ENCODE measurements around the gene SERINC3.
A peak's percentile ranks its signal among the peaks of the same experiment; 100 is the strongest.
"Not testable (repeated sequence)": the region's sequence is repeated elsewhere in the genome, so short reads cannot be mapped to it uniquely, and the experiment has no call there.

SERINC3 gene

DNA sequence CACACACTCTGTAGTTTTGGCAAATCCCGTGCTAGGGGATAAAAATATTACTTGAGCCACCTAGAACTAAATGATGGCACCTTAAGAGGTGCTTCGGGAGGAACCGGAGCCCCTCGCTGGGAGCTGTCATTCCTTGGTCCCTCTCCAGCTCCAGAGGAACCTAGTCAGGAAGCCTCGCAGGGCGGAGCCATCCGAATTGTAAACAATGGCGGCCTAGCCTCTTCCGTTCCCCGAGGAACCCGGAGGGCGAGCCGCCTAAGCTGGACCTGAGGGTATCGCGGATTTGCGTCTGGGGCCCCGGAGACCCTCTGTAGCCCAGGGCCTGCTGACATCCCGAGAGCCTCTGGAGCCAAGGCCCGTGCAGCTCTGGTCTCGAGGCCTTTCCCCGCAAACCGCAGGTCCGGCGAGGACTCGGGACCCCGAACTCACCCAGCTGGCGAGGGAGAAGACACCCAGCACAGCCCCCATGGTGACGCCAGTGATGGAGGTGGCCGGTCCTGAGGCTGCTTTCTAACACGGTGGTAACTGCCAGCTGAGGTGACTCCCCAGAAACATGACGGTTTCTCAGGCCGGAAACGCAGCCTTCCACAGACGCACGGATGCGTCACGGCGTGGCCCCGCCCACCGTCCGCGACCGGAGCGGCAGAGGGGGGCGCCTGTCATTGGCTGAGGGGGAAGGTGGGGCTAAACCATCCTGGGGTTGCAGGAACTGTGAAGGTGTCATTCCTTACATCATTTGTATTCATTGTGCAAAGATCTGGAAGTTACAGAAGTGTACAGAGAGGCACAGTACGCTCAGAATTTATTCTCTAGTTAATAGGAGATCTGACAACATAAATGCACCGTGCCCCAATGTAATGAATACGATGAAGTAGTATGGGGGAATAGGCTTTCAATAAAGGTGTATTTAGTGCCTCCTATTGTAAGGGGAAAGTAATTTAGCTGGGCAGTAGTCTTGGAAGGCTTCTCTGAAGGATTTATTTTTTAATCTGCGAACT, at the start of gene SERINC3:
Gene SERINC3 (minus strand): TSS at position 587 of the 998 bp plus-strand sequence. CDS start 119 bp downstream, at position 468.
- DNase-seq, result peak; percentile 81

DNA sequence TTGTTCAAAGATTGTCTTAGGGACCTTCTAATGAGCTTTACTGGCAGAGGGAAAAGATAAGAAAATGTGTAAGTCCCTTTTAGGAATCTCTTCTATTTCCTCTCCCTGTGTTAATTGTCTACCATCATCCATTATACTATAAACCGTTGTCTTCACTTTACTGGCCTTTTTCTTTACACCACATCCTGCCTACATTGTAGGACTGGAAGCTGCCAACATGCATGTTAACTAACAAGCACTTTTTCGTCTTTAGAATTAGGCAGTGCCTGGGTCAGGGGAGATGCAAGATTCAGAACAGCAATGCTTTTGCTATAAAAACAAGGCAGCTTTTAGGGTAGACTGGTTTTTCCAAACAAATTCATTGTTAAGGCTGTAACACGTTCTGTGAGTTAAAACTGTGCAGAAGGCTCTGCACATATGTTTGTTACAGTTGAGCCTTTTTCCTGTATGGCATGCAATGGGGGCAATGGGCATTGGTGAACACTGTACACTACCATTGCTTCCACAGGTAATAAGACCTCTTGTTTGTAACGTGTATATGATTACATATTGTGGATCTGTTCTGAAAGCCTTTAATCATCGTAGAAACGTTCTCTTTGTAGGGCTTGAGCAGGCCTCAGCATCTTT, 49.6 kb upstream of the SERINC3 start:
- no peak for DNase-seq

DNA sequence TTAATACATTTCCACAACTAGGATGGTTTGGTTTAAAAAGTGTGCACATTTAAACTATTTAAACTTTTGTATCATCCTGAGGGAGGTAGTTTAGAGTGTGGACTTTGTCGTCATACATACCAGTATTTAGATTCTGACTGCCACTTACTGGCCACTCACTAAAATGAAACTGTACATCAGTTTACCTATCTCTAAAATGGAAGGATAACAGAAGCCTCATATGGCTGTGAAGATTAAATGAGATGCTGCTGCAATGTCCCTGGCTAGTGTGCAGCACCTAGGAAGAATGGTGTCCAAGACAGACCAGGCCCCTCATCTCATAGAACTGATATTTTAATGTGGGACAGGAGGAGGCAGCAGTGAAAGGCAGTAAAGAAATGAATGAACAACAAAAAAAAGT, 48.5 kb upstream of the SERINC3 start:
- DNase-seq, result no peak

DNA sequence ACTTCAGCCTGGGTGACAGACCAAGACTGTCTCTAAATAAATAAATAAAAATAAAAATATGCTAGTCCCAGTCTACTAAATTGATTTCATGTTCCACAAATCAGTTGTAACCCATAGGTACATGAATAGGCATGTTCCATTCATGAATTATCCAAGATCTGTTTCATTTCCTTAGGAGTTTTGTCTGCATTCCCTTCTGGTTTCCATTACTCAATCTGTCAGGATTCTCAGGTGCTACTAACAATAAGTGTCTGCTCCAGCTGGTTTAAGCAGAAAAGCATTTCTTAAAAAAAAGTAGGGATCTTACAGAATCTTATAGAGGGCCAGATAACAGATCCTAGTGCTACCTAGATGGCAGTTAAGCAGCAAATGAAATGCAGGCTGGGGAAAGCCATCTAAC, 44.9 kb upstream of the SERINC3 start:
- no peak for DNase-seq

DNA sequence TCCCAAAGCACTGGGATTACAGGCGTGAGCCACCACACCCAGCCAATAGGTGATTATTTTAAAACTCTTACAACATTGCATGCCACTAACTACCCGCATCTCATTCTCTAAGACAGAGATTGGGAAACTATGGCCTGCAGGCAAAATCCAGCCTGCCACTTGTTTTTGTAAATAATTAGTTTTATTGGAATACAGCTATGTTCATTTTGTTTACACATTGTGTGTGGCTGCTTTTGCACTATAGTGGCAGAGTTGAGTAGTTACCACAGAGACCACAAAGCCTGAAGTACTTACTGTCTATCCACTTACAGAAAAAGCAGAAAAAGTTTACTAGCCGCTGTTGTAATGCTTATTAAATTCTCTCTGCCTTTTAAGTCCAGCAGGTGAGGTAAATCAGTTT, 44.1 kb upstream of the SERINC3 start:
- no peak for DNase-seq

DNA sequence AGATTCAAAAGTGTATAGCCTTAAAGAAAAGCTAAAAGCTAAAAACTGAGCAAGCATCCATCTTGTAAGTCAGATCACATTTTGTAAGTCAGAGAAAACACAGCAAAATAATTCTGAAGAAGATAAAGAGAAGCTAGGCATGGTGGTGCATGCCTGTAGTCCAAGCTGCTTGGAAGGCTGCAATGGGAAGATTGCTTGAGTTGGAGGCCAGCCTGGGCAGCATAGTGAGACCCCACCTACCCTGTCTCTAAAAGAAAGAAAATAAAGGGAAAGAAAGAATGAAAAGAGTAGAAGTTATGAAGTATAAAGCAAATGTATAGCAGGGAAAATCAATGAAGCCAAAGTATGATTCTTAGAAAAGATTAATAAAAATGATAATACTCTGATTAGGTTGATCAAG, 40.0 kb upstream of the SERINC3 start:
- DNase-seq, result no peak

DNA sequence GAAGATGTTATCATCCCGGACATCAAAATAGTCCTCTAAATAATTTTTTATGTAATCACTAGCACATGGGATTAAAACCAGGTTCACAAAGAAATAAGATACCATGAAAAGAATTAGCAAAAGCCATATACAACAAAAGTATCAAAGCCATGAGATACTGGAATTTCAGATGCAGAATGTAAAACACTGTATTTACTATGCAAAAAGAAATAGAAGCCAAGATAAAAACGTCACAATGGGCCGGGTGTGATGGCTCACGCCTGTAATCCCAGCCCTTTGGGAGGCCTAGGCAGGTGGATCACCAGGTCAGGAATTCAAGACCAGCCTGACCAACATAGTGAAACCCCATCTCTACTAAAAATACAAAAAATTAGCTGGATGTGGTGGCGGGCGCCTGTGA, 38.9 kb upstream of the SERINC3 start:
- not testable (repeated sequence) for DNase-seq

DNA sequence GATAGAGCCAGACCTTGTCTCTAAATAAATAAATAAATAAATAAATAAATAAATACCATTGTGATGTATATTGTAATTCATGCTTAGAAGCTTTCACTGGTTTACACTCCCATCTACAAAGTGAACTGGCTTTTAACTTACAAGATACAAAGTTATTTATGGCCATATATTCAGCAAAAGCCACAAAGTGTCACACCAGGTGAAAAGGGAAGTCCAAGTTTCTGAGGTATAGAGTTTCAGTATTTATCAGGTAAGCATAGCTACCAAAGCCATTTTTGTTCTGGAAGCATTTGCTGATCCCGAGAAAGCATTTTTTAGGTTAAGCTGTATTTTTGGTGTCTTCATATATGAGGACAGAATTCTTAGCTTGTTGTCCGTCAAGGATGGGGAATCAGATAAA, 38.4 kb upstream of the SERINC3 start:
- no peak for DNase-seq

DNA sequence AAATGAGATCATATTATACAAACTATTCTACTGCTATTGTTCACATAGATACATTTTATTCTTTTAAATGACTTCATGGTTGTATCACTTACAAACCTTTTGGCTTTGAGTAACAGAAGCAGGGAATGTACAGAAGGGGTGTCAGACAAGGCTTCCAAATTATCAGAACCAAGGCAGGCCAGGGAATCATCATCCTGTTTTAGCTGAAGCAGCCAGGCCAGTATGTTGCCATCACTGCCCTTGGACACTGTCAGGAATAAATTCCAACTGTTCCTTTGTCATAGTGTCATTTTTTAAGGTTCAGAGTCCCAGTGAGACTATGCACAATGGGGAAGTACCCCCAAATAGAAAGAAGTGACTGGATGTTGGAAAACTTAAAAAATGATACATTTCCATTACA, 37.4 kb upstream of the SERINC3 start:
- no peak for DNase-seq

DNA sequence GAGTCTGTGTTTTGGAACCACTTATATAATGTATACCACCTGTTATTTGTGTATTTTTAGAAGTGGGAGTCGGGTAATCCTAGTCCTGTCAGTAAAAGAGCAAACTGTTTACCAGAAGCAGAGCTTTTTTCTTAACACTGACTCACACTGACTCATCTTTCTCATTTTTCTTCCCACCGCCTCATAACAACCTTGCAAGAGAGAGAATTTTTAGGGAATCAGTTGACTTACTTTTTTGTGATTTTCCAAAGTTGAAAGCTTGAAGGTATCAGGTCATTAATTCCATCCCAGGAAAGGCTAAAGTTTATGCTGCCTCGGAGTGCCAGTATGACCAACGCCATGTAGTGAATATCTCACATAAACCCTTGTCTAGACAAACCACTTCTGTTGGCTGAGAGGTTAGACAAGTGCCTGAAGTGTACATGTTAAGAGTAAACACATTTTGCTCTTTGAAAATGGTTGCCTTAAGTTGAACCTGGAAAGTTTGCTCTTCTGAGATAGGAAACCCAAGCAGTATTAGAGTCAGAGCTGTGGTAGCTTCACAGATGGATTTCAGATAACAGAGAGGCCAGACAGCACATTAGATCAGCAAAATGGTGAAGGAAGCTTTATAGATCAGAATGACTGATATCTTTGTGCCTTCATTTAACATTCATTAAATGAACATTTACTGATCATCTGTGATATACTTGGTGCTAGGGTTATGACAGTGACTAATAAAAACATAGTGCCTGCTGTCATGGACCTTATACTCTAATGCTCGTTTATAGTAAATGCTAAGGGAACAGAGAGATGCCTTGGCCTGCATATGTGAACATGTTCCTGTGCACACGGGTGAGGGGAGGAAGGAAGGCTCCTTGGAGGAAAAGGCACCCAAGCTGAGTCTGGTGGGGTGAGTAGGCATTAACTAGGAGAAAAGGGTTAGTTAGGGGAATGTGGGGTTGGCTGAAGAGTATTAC, 31.4 kb upstream of the SERINC3 start:
- DNase-seq, result no peak

DNA sequence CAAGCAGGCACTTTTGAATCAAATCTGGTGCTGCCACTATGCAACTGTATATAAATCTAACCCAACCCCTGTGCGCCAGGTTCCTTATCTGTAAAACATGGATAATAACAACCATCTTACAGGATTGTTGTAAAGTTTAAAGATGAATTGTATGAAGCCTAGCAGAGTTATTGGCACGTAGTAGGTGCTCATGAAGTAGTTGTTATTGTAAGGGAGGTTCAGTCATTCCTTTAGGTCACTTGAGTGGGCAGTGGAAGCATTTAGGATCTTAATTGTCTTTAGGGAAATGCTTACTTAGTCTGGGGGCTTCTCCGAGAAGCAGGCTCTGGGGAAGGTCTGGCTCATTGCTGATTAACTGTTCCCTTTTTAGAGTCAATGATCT, 30.7 kb upstream of the SERINC3 start:
- DNase-seq, result no peak

DNA sequence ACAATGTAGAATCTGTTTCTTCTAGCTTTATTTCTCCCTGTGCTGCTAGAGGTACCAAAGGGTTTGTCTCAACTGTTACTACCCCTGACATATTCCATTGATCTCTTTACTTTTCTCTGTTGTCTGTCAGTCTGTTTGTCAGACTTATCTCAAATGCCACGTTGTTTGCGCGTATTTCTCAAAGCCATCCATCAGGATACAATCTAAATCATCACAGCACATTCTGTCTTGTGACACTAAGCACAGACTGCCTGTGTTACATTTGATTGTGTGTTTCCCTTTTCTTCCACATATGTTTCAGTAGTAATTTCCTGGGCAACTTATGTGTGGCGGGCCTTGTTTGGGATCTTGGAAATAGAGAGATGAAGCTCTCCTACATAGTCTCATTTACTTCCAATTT, 30.2 kb upstream of the SERINC3 start:
- DNase-seq, result no peak

DNA sequence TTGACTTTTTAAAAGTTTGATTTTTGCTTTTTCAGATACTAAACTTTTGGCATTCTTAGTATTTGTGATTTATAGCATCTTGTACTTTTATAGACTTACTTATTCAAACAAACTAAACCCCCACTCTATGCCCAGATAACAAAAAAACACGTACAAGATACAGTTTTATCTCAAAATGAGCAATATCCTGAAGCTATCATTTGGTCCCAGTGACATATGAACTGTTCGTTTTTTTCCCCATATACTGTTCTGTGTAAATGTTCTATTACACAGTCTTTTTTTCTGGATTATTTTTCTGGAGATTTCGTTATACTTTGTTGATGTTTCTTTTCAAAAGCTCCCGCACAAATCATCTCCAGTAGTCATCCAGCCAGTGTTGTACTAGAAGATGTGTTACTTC, 27.3 kb upstream of the SERINC3 start:
- DNase-seq, result no peak

DNA sequence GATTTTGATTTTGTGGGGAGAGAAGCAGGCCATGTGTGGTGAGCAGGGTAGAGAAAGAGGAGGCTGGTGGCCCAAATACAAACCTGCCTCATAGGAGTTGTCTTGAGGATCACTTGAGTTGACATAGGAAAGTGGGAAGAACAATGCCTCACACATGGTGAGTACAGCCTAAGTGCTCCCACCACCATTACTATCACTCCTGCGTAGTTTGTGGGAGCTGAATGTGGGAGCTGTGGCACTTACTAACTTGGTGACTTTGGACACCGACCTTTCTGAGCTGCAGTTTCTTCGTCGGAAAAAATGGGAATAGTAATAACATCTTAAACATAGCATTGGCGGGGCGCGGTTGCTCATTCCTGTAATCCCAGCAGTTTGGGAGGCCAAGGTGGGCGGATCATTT, 25.5 kb upstream of the SERINC3 start:
- DNase-seq, result no peak

DNA sequence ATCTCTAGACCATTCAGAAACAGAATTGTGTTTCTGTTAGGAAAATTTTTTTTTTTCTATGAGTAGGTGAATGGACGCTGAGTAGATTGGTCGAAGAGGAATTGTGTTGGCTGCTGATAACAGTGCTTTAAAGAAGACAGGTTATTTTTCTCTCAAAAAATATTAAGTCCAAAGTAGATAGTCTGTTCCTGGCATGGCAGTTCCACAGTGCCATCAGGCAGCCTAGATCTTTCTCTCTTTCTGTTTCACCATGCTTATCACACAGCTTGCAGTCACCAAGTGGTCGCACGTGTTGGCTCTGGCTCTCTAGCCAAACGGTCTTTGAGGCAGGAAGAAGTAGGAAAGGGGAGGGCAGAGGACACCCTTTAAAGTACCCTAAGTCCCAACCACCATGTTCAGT, 22.4 kb upstream of the SERINC3 start:
- no peak for DNase-seq

DNA sequence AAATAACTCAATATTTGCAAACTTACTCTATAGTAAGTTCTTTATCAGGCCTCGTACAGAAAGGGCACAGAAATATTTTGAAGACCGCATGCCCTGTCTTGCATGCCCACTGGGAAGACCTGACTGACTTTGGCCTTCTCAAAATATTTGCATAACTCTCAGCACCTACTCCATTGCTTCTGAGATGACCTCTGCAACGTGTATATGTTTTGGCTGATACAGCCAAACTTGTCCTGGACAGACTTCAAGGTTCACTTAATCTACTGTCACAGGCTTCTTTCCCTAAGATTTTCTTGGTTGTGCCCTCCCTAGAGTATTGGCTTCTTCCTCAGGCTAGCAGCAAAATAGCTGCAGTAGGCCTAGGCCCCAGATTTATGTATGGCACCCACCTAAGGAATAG, 21.5 kb upstream of the SERINC3 start:
- DNase-seq, result no peak

DNA sequence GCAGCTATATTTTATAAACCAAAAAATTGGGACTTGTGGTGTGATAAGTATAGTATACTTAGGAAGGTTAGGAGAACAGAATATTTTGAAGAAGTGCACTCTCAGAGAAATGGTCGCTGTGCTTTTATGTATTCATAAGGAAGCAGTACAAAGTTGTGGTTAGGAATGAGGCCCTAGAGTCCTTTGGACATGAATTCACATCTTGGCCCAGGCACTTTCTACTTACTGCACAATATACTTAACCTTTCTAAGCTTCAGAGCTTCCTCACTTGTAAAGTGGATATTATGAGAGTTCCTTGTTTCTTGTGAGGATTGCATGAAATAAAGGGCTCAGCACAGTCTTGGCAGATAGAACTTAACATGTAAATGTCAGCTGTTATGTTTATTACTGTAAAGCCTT, 21.0 kb upstream of the SERINC3 start:
- DNase-seq, result no peak

DNA sequence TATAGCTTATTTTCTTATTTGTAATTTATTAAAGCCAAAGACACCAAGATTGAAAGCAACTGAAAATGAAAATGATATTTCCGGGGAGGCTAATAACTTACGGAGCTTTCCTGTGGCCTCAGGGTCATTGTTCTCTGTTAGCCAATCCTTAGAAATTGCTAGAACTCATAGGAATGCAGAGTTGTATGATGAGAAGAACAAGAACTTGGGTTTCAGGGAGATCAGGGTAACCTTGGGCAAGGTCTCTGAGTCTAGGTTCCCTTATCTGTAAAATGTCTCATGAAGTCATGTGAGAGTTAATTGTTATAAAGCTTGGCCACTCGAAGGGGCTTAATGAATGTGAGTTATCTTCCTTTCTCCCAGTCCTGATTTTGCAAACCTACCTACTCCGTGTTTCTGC, 20.1 kb upstream of the SERINC3 start:
- DNase-seq, result no peak

DNA sequence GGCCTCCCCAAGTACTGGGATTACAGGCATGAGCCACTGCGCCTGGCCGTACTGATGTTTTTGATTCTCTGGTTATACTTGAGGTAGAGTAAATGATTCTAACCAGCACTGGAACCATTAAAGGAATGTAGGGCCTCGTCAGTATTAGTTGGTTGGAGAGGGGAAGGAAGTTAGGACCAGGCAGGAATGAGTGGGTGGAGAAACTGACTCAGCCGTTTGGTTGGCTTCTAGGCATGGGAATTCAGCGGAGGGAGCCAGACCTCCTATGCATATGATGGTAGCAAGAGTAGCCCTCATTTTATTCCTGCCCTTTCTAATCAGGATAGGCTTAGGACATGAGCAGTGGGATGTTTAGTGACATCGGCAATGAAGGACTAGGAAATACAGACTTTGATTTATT, 19.0 kb upstream of the SERINC3 start:
- no peak for DNase-seq

DNA sequence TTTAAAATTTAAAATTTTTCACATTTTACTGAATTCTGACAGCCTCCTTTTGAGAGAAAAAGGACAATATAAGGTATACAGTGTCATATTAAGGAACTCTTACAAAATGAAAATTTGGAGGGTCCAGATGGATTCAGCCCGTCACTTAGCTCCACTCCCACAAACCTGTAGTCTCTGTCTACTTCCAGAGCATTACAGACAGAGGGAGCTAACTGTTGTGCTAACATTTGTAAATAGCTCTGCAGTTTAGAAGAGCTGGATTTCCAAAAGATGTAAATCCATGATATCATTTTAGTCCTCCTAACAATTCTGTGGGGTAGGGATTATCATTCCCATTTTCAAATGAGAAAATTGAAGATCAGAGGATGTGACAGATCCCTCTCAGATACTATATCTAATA, 16.1 kb upstream of the SERINC3 start:
- no peak for DNase-seq

DNA sequence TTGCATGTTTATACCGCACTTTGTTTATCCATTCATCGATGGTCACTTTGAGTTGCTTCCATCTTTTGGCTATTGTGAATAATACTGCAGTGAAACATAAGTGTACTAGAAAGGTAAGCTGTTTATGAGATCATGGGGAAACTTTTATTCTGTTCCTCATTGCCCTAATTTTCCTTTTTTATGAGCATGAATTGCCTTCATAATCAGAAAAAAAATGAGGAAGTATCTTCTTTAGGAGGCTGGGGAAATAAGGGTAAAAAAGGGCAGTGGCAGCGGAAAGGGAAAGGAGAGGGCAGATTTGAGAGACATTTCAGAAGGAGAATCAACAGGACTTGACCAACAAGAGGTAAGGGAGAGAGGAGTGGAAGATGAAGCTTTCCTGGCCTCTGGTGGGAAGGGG, 14.3 kb upstream of the SERINC3 start:
- DNase-seq, result no peak

DNA sequence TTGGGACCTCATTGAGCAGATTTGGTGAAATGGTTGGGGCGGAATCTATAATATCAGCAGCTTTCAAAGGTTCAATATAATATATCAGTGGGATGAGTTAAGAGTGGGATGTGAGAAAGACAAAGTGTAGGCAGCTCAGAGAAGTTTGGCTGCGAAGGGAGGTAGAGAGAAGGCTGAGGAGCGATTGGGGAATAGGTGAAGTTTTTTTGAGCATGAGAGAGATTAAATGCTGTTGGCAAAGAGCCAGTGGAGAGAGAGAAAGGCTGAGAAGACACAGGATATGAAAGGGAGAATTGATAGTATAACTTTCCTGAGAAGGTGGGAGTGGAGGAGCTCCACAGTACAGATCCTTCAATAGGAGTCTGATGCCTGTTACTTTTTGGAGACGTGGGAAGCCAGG, 12.1 kb upstream of the SERINC3 start:
- no peak for DNase-seq

DNA sequence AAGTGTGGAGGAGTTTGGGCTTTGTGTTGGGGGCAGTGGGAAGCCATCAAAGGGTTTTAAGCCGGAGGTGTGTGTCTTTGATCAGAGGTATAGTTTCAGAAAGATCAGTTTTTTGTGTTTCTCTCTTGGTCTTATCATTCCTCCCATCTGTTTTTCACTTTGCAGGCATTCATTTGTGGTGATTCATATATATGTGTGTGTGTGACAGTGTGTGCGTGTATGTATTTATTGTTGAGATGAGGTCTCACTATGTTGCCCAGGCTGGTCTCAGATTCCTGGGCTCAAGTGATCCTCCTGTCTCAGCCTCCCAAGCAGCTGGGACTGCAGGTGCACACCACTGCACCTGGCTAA, 11.1 kb upstream of the SERINC3 start:
- DNase-seq, result no peak
